Activated CD4-positive, alpha-beta T cell treated with anti-CD3 and anti-CD28 coated beads, Interleukin-2, amount 50 U/mL, for 4 hours (primary cell): ENCODE results near the gene CYP17A1.
"Not testable (repeated sequence)": the region's sequence is repeated elsewhere in the genome, so short reads cannot be mapped to it uniquely, and the experiment has no call there.

ENCODE experiments used
- DNase-seq, 2 experiments: peaks; one replicate each; pipeline ENCODE4 v3.0.0-alpha.2; 2020

The CYP17A1 gene

GRCh38 chr10:102834143-102834542 is 3.1 kb downstream of the CYP17A1 start:
- DNase-seq, result no peak

GRCh38 chr10:102832987-102833386 is 4.2 kb downstream of the CYP17A1 start:
- DNase-seq, result no peak

- DNase-seq, result no peak
These were observed 5.0 kb downstream of the CYP17A1 start for GRCh38 chr10:102832248-102832647.

GRCh38 chr10:102831322-102832071 is 5.7 kb downstream of the CYP17A1 start:
- DNase-seq, result no peak

GRCh38 chr10:102827597-102827975 is 9.6 kb downstream of the CYP17A1 start:
- no peak for DNase-seq

- no peak for DNase-seq
These were observed 10.9 kb downstream of the CYP17A1 start for GRCh38 chr10:102826148-102826796.

GRCh38 chr10:102824664-102825063 is 12.5 kb downstream of the CYP17A1 start:
- DNase-seq, result no peak

- DNase-seq, result no peak
These were observed 15.0 kb downstream of the CYP17A1 start for GRCh38 chr10:102822222-102822621.

- DNase-seq, result not testable (repeated sequence)
These were observed 17.2 kb downstream of the CYP17A1 start for GRCh38 chr10:102820008-102820407.

GRCh38 chr10:102819054-102819453 is 18.2 kb downstream of the CYP17A1 start:
- no peak for DNase-seq

GRCh38 chr10:102817175-102817574 is 20.0 kb downstream of the CYP17A1 start:
- no peak for DNase-seq

GRCh38 chr10:102815790-102816549 is 21.2 kb downstream of the CYP17A1 start:
- no peak for DNase-seq

GRCh38 chr10:102814873-102815661 is 22.1 kb downstream of the CYP17A1 start:
- no peak for DNase-seq

- DNase-seq, result no peak
These were observed 22.8 kb downstream of the CYP17A1 start for GRCh38 chr10:102814453-102814871.

GRCh38 chr10:102813734-102814452 is 23.3 kb downstream of the CYP17A1 start:
- DNase-seq, result no peak

- DNase-seq, result no peak
These were observed 24.1 kb downstream of the CYP17A1 start for GRCh38 chr10:102813017-102813541.

GRCh38 chr10:102812231-102812876 is 24.9 kb downstream of the CYP17A1 start:
- DNase-seq, result no peak

- no peak for DNase-seq
These were observed 25.9 kb downstream of the CYP17A1 start for GRCh38 chr10:102811346-102811745.

GRCh38 chr10:102808380-102808779 is 28.8 kb downstream of the CYP17A1 start:
- DNase-seq, result no peak

GRCh38 chr10:102804382-102805055 is 32.7 kb downstream of the CYP17A1 start:
- no peak for DNase-seq
